GM21528 (cell line): ENCODE measurements around the gene DNAAF9.
"Not testable (repeated sequence)": the region's sequence is repeated elsewhere in the genome, so short reads cannot be mapped to it uniquely, and the experiment has no call there.

Experiments used
- ATAC-seq: cut with Tn5 transposase; IDR thresholded peaks from one replicate; pipeline ENCODE4 v1.9.1; 2021; ENCODE audit warnings: mild to moderate bottlenecking, moderate library complexity; ENCODE audit not compliant: unreplicated experiment, low FRiP score

The DNAAF9 gene

GRCh38 chr20:3407040-3407770 is at the start of gene DNAAF9:
Gene DNAAF9 (minus strand): TSS chr20:3407669. CDS start chr20:3407557, 112 bp downstream.
- ATAC-seq = peak; percentile 31

GRCh38 chr20:3456648-3457047 is 49.2 kb upstream of the DNAAF9 start:
- ATAC-seq = no peak

GRCh38 chr20:3454831-3455230 is 47.4 kb upstream of the DNAAF9 start:
- no peak for ATAC-seq

GRCh38 chr20:3452690-3453089 is 45.2 kb upstream of the DNAAF9 start:
- ATAC-seq = no peak

GRCh38 chr20:3452136-3452535 is 44.7 kb upstream of the DNAAF9 start:
- ATAC-seq = no peak

GRCh38 chr20:3449319-3449718 is 41.9 kb upstream of the DNAAF9 start:
- no peak for ATAC-seq

- ATAC-seq = no peak
These were observed 39.9 kb upstream of the DNAAF9 start for GRCh38 chr20:3447321-3447720.

GRCh38 chr20:3446779-3447178 is 39.3 kb upstream of the DNAAF9 start:
- ATAC-seq = no peak

- ATAC-seq = no peak
These were observed 29.6 kb upstream of the DNAAF9 start for GRCh38 chr20:3436864-3437574.

GRCh38 chr20:3434232-3434631 is 26.8 kb upstream of the DNAAF9 start:
- ATAC-seq = no peak

GRCh38 chr20:3433744-3434143 is 26.3 kb upstream of the DNAAF9 start:
- ATAC-seq = no peak

GRCh38 chr20:3432844-3433243 is 25.4 kb upstream of the DNAAF9 start:
- ATAC-seq = no peak

GRCh38 chr20:3431109-3431508 is 23.6 kb upstream of the DNAAF9 start:
- ATAC-seq = no peak

- ATAC-seq = peak; percentile 89
These were observed 23.1 kb upstream of the DNAAF9 start for GRCh38 chr20:3430376-3431069.

GRCh38 chr20:3426766-3427165 is 19.3 kb upstream of the DNAAF9 start:
- ATAC-seq = not testable (repeated sequence)

- no peak for ATAC-seq
These were observed 15.7 kb upstream of the DNAAF9 start for GRCh38 chr20:3423126-3423525.

- ATAC-seq = no peak
These were observed 14.5 kb upstream of the DNAAF9 start for GRCh38 chr20:3421985-3422384.

GRCh38 chr20:3420211-3420707 is 12.8 kb upstream of the DNAAF9 start:
- ATAC-seq = peak; percentile 96

GRCh38 chr20:3418161-3418560 is 10.7 kb upstream of the DNAAF9 start:
- ATAC-seq = not testable (repeated sequence)

- no peak for ATAC-seq
These were observed 6.7 kb upstream of the DNAAF9 start for GRCh38 chr20:3414122-3414521.

- no peak for ATAC-seq
These were observed 6.0 kb upstream of the DNAAF9 start for GRCh38 chr20:3413393-3413889.
